Adrenal gland (tissue), 12 donors: ENCODE results near the gene QKI. TPM values are rescaled to one million over a fixed set of nuclear protein-coding genes. Genes with fewer than 3 reads are reported as not detected.

Experiments
- DNase-seq, 7 donors: peaks; one replicate each; pipeline ENCODE4 v3.0.0-alpha.2; 2019 to 2020
- H3K27ac ChIP-seq, 5 donors: fragments of 200-600 bp; sonication (generic) in 4 of 5; 1 replicate in 3 of 5; 2 replicates in 2 of 5; pipeline versions ENCODE4 v1.5.1 to v1.8.0; 2016 to 2020; ENCODE audit warnings: mild to moderate bottlenecking in 1 of 5
- H3K27me3 ChIP-seq: fragments of 200-600 bp; 2 replicates; pipeline ENCODE4 v1.8.0; 2021
- H3K36me3 ChIP-seq, 2 donors: fragments of 200-600 bp; replicated peaks in 1 of 2; 1 replicate in 1 of 2; 2 replicates in 1 of 2; pipeline versions ENCODE4 v1.5.1 to v1.8.0; 2018 to 2022
- H3K4me1 ChIP-seq, 2 donors: fragments of 200-600 bp; replicated peaks in 1 of 2; 1 replicate in 1 of 2; 2 replicates in 1 of 2; pipeline versions ENCODE4 v1.5.1 to v1.8.0; 2018 to 2021
- H3K4me3 ChIP-seq, 4 donors: fragments of 200-600 bp; sonication (generic) in 3 of 4; one replicate each; pipeline ENCODE4 v1.5.1; 2016 to 2018
- H3K9me3 ChIP-seq, 3 donors: fragments of 200-600 bp; sonication (generic) in 1 of 3; replicated peaks in 1 of 3; 1 replicate in 2 of 3; 2 replicates in 1 of 3; pipeline versions ENCODE4 v1.5.1 to v1.8.0; 2016 to 2021
- CTCF ChIP-seq, 6 experiments: fragments of 450-650 bp in 4 of 6; fragments of 200-600 bp in 2 of 6; sonication (generic) in 1 of 6; IDR thresholded peaks; 1 replicate in 5 of 6; 2 replicates in 1 of 6; pipeline versions ENCODE4 v1.5.1 to v1.8.0; 2016 to 2021; ENCODE audit warnings: antibody characterized with exemption in 6 of 6, mild to moderate bottlenecking in 2 of 6, moderate library complexity in 1 of 6
- POLR2A ChIP-seq, 2 donors: fragments of 450-650 bp; IDR thresholded peaks; one replicate each; pipeline ENCODE4 v1.6.1; 2017; ENCODE audit warnings: antibody characterized with exemption in 2 of 2, mild to moderate bottlenecking in 2 of 2, moderate library complexity in 1 of 2
- WGBS, 4 donors: extraction: QIAGEN DNeasy Blood & Tissue Kit in 2 of 4; methylation state at CpG; one replicate each; pipeline versions ENCODE4 v1.1.5 to v1.1.7; 2013 to 2017; 5-methylcytosine and 5-hydroxymethylcytosine counted together
- intact Hi-C, 2 donors: fragments of 100-400 bp; cut with DNase I; formaldehyde crosslinking; loops; one replicate each; pipeline versions ENCODE4 v1.14.1 to v1.15.0; 2022 to 2023
- polyA plus RNA-seq, 3 donors: library from polyadenylated mRNA; stranded (reverse); fragments of 200-250 nt in 2 of 3; fragments of 350-450 nt in 1 of 3; fragmentation: Illumina TruSeq in 1 of 3; extraction: RNeasy Lipid Tissue Mini Kit (QIAGEN cat#74804) in 1 of 3; gene quantifications; one replicate each; pipeline ENCODE4 v1.2.3, GENCODE V29; 2013 to 2014
- total RNA-seq, 9 donors: library from RNA; depleted of rRNA in 4 of 9; stranded (reverse); fragments of >200 nt in 4 of 9; fragments of 120-200 nt in 1 of 9; fragmentation: NEBNext Ultra II Directional in 1 of 9; extraction: Animal tissue kit (Norgen Biotek cat#: 25700) in 1 of 9; gene quantifications; one replicate each; pipeline versions ENCODE4 v1.1.0 to v1.2.4, GENCODE V29; 2013 to 2023
- donor health status: healthy with polysubstance abuse.
- donor health status: Bipolar disorder and iron deficiency.
- donor health status: DM: yes; HTN: yes; CAD: no.
- donor health status: DM: no; HTN: no; CAD: no.
- donor health status: DM: no; HTN: no; CAD: no.
- donor health status: DM: yes; HTN: yes; CAD: no.

QKI gene
- total and polyA plus RNA-seq, 12 donors = 10.3 to 207 (median 130) TPM

- TF ChIP-seq CTCF (IDR thresholded peaks at IDR 0.05) = peak; percentile 59 to 83 (median 71)
- peak in 1 of 2 donors; percentile 77 for TF ChIP-seq POLR2A (IDR thresholded peaks at IDR 0.05)
- intact Hi-C loops = loop anchor here in 1 of 2 donors (10.0 kb wide), 1 partner anchor 232 kb away; no protein-coding TSS in a partner anchor
- 1 to 4% (median 3%) methylated on average over 11 of the region's 11 CpGs for WGBS, 4 donors
- H3K27me3 ChIP-seq = no peaks in the 10 kb centered on the region
- peak overlapping the region; percentile 57 to 99 (median 82) for H3K4me3 ChIP-seq
- H3K27ac ChIP-seq = peak overlapping the region; percentile 75 to 98 (median 96)
- H3K36me3 ChIP-seq = no peaks in the 10 kb centered on the region
- no peaks in the 10 kb centered on the region for H3K9me3 ChIP-seq
- DNase-seq = peak in 5 of 7 donors; percentile 66 to 77 (median 75)
- H3K4me1 ChIP-seq = peaks cover 29 to 54% of the 10 kb centered on the region in 2 donors
These were observed 2.2 kb downstream of the QKI start for GRCh38 chr6:163416557-163417253.

- Histone ChIP-seq H3K4me1 (peaks cover 38 to 55% of the 10 kb centered on the region in 2 donors), H3K4me3 (peak overlapping the region in 2 of 4 donors; percentile 7 to 98), H3K27ac (peak overlapping the region in 4 of 5 donors; percentile 3 to 96 (median 85)), H3K9me3 (no peaks in the 10 kb centered on the region), H3K36me3 (no peaks in the 10 kb centered on the region), H3K27me3 (no peaks in the 10 kb centered on the region)
- no peak for TF ChIP-seq CTCF (IDR thresholded peaks at IDR 0.05)
- no peak for TF ChIP-seq POLR2A (IDR thresholded peaks at IDR 0.05)
- intact Hi-C loops = loop anchor here in 1 of 2 donors (10.0 kb wide), 1 partner anchor 233 kb away; no protein-coding TSS in a partner anchor
- WGBS, 4 donors = 10 to 17% (median 15%) methylated on average over 4 of the region's 4 CpGs
- no peak for DNase-seq
These were observed 3.1 kb downstream of the QKI start for GRCh38 chr6:163417595-163417994.

- H3K27ac ChIP-seq = peak overlapping the region in 4 of 5 donors; percentile 37 to 96 (median 66)
- no peaks in the 10 kb centered on the region for H3K9me3 ChIP-seq
- peak overlapping the region in 1 of 4 donors; percentile 98 for H3K4me3 ChIP-seq
- H3K4me1 ChIP-seq = peaks cover 42 to 60% of the 10 kb centered on the region in 2 donors
- no peak for DNase-seq
- H3K27me3 ChIP-seq = no peaks in the 10 kb centered on the region
- TF ChIP-seq POLR2A (IDR thresholded peaks at IDR 0.05) = no peak
- TF ChIP-seq CTCF (IDR thresholded peaks at IDR 0.05) = no peak
- 20 to 23% (median 21%) methylated on average over 5 of the region's 5 CpGs for WGBS, 4 donors
- H3K36me3 ChIP-seq = no peaks in the 10 kb centered on the region
- intact Hi-C loops = loop anchor here in 1 of 2 donors (10.0 kb wide), 1 partner anchor 234 kb away; no protein-coding TSS in a partner anchor
These were observed 4.0 kb downstream of the QKI start for GRCh38 chr6:163418311-163419029.
